ENCODE results near the gene ICOS.
"Not testable (repeated sequence)": the region's sequence is repeated elsewhere in the genome, so short reads cannot be mapped to it uniquely, and the experiment has no call there.

Gene ICOS

DNA sequence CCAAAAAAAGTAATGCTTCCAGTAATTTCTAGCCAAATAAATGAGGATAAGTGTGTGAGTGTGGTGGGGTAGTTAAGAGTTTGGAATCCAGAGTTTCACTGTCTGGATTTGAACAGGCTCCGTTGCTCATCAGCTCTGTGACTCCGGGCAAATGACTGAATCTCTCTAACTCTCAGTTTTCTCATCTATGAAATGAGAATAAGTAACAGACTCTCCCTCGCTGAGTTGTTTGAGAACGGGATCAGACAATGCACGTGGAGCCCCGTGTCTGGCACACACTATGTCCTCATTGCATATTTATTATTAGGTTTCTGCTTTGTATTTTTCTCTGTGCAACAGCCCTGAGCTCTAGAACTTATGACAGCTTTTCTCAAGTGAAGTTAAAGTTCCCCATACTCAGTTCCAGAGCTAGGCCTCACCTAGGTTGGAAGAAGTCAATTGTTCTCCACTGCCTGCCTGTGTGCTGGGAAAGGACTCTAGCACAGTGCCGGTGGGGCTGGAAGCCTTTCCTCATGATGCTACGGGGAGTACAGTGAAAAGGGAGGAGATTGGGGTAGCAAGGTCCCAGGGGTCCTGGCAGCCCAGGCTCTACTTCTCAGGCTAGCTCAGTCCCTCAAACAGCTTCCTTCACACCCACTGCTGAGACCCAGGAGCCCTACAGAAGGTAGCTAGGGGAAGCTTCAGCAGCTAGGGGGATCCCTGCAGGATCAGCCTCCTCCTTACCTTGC lies 1.7 kb upstream of the ICOS start:
- TF ChIP-seq, protein P1, sequence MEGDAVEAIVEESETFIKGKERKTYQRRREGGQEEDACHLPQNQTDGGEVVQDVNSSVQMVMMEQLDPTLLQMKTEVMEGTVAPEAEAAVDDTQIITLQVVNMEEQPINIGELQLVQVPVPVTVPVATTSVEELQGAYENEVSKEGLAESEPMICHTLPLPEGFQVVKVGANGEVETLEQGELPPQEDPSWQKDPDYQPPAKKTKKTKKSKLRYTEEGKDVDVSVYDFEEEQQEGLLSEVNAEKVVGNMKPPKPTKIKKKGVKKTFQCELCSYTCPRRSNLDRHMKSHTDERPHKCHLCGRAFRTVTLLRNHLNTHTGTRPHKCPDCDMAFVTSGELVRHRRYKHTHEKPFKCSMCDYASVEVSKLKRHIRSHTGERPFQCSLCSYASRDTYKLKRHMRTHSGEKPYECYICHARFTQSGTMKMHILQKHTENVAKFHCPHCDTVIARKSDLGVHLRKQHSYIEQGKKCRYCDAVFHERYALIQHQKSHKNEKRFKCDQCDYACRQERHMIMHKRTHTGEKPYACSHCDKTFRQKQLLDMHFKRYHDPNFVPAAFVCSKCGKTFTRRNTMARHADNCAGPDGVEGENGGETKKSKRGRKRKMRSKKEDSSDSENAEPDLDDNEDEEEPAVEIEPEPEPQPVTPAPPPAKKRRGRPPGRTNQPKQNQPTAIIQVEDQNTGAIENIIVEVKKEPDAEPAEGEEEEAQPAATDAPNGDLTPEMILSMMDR (IDR thresholded peaks at IDR 0.05) = no peak
- no peak for TF ChIP-seq ZFX (IDR thresholded peaks at IDR 0.05; ENCODE audit: borderline replicate concordance)
- H3K27ac ChIP-seq = no peak overlapping the region

DNA sequence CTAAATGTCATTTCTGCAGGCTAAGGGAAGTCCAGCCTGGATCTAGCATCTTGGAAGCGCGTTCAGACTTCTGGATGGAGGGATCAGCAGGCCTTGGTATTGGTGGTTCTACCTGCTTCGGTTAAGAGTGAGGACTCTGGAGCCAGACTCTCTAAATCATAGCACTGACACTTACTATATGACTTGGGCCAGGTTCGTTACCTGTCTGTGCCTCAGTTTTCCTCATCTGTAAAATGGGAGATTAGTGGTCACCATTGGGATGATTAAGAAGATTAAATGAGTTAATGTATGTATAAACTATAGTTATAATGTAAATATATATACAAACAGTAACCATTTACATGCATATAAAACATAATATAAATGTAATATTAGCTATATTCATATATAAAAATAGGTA lies 995 bp upstream of the ICOS start:
- no peak overlapping the region for H3K27ac ChIP-seq
- no peak for TF ChIP-seq ZFX (IDR thresholded peaks at IDR 0.05; ENCODE audit: borderline replicate concordance)
- TF ChIP-seq, protein P1 (IDR thresholded peaks at IDR 0.05) = no peak

DNA sequence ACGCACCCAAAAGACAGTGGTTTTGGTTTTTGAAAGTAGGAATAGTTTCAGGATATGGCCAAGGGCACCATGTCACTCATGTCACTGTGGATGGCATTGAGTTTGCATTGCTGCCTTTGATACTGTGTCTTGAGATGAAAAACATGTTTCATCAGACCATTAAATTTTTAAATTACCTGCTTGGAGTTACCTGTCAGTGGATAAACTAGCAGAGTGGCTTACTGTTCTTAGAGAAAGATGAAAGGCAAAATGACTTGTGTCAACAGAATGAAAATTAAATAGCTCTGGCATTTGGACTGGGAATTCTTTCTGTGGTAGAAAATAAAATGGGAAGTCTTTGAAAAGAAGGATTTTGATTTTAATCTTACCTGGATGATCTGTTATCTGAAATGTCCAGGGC lies 386 bp downstream of the ICOS start:
- TF ChIP-seq, protein P1 (IDR thresholded peaks at IDR 0.05) = no peak
- no peak for TF ChIP-seq ZFX (IDR thresholded peaks at IDR 0.05; ENCODE audit: borderline replicate concordance)
- H3K27ac ChIP-seq = no peak overlapping the region

DNA sequence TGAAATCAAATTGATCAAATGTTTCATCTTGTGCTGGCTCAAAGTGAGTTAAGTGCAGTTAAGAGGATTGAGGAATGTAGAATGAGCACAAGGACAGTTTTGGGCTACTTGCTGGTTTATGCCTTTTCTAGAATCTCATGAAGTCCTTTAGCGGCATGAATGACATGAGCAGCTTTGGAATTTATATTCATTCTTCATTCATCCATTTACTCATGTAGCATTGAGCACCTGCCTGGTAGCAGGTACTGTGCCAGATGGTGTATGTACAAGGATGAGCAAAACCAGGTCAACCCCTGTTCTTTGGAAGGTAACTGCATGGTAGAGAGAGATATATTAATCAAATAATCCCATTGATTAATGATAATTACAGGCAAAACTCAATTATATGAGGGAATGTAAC lies 1.2 kb downstream of the ICOS start:
- H3K27ac ChIP-seq = no peak overlapping the region
- TF ChIP-seq, protein P1 (IDR thresholded peaks at IDR 0.05) = no peak
- no peak for TF ChIP-seq ZFX (IDR thresholded peaks at IDR 0.05; ENCODE audit: borderline replicate concordance)

DNA sequence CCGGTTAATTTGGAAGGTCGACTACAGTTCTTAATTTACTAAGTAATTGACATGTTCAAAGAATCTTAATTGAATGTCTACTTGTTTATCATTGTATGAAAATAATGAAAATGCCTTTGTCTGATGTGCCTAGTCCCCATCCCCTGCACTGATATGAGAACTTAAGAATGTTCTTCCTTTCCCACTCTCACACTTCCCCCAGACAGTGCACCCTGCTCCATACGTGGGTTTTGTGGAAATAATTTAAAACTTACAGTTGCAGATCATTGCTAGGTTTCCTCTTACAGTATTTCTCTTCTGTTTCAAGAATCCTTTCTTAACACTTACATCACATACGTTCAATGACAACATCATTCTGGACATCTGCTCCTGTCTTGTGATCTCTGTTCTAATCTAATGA lies 3.5 kb downstream of the ICOS start:
- H3K27ac ChIP-seq = no peak overlapping the region
- no peak for TF ChIP-seq ZFX (IDR thresholded peaks at IDR 0.05; ENCODE audit: borderline replicate concordance)
- TF ChIP-seq, protein P1 (IDR thresholded peaks at IDR 0.05) = no peak

DNA sequence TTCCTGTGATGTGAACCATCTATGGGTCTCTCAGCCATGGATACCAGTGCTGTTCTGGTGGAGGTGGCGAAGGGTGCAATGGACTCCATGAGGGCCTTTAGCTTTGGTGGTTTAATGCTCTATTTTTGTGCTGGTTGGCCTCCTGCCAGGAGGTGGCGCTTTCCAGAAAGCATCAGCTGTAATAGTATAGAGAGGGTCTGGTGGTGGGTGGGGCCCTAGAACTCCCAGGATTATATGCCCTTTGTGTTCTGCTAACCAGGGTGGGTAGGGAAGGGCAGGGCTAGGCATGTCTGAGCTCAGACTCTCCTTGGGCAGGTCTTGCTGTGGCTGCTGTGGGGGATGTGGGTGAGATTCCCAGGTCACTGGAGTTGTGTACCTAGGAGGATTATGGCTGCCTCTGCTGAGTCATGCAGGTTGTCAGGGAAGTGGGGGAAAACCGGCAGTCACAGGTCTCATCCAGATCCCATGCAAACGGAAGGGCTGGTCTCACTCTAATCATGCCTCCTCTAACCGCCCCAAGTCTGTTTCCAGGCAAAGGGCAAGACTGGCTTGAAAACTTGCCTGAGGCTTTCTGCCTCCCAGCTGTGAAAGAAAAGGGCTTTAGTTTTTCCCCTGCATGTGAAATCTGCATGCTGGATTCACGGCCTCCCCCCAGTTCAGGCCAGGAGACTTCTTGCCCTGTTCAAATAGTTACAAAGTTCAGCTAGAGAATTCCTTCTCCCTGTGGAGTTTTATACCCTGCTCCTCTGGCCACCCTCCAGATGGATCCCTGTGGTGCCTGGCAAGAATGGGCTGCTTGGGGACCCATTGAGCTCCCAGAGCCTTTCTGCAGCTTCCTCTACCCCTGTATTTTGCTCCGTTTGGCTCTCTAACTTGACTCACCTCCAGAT lies 7.2 kb downstream of the ICOS start:
- not testable (repeated sequence) for H3K27ac ChIP-seq
- TF ChIP-seq, protein P1 (IDR thresholded peaks at IDR 0.05) = peak; percentile 10; the same call in 1 of the 2 replicates

DNA sequence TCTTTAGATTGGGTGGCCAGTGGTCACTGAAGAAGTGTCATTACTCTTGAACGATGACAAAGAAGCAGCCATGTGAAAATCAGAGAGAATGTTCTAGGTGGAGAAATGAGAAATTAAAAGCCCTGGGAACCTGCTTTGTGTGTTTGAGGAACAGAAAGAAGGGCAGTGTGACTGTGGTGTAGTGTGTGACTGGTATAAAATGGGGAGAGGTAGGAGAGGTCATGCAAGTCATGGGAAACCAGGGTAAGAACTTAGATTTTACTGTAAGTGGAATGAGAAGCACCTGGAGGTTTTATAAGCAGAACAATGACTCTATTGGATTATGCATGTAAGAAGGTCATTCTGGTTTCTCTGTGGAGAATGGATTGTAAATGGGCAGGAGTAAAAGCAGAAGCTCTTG lies 12.2 kb downstream of the ICOS start:
- no peak overlapping the region for H3K27ac ChIP-seq
- no peak for TF ChIP-seq ZFX (IDR thresholded peaks at IDR 0.05; ENCODE audit: borderline replicate concordance)
- TF ChIP-seq, protein P1 (IDR thresholded peaks at IDR 0.05) = no peak

Measured in 22Rv1 (cell line).